Central memory CD8-positive, alpha-beta T cell (primary cell): ENCODE data around the gene SPATA32.
A peak's percentile ranks its signal among the peaks of the same experiment; 100 is the strongest.

ENCODE experiments used
- ATAC-seq: fragments of 150-1000 bp; cut with Tn5 transposase; replicated peaks from 2 replicates; pipeline ENCODE4 v1.10.0; 2022; ENCODE audit warnings: mild to moderate bottlenecking, moderate FRiP score, moderate number of reproducible peaks; ENCODE audit not compliant: poor library complexity, severe bottlenecking; ENCODE audit errors: extremely low read depth
- DNase-seq, 2 donors: peaks; one replicate each; pipeline ENCODE4 v3.0.0; 2021; ENCODE audit warnings: low spot score in 2 of 2
- H3K27ac Mint-ChIP-seq: one replicate; pipeline ENCODE4 v1.8.0; 2022; ENCODE audit warnings: low read depth, mild to moderate bottlenecking, moderate library complexity, mixed read lengths
- H3K27me3 Mint-ChIP-seq: one replicate; pipeline ENCODE4 v1.8.0; 2022; ENCODE audit warnings: mixed read lengths
- H3K36me3 Mint-ChIP-seq: one replicate; pipeline ENCODE4 v1.8.0; 2022; ENCODE audit warnings: mild to moderate bottlenecking, moderate library complexity, mixed read lengths; ENCODE audit not compliant: insufficient read depth
- H3K4me1 Mint-ChIP-seq: one replicate; pipeline ENCODE4 v1.8.0; 2022; ENCODE audit warnings: mixed read lengths
- H3K4me3 Mint-ChIP-seq: one replicate; pipeline ENCODE4 v1.8.0; 2022; ENCODE audit warnings: mild to moderate bottlenecking, moderate library complexity, mixed read lengths
- H3K9me3 Mint-ChIP-seq: one replicate; pipeline ENCODE4 v1.8.0; 2022; ENCODE audit warnings: mixed read lengths

Gene SPATA32

GRCh38 chr17:45277216-45277849 lies 15.4 kb upstream of the SPATA32 start:
- no peaks in the 10 kb centered on the region for H3K9me3 Mint-ChIP-seq
- peak; percentile 79 for DNase-seq
- H3K4me3 Mint-ChIP-seq, result no peak overlapping the region
- peak; percentile 71 for ATAC-seq
- no peaks in the 10 kb centered on the region for H3K27me3 Mint-ChIP-seq
- H3K36me3 Mint-ChIP-seq, result peaks cover 23% of the 10 kb centered on the region
- peaks cover 9% of the 10 kb centered on the region for H3K4me1 Mint-ChIP-seq
- H3K27ac Mint-ChIP-seq, result peak overlapping the region; percentile 13

- H3K36me3 Mint-ChIP-seq, result peaks cover 28% of the 10 kb centered on the region
- ATAC-seq, result no peak
- no peak overlapping the region for H3K27ac Mint-ChIP-seq
- no peak for DNase-seq
- no peak overlapping the region for H3K4me3 Mint-ChIP-seq
- H3K4me1 Mint-ChIP-seq, result peaks cover 9% of the 10 kb centered on the region
- H3K27me3 Mint-ChIP-seq, result no peaks in the 10 kb centered on the region
- H3K9me3 Mint-ChIP-seq, result no peaks in the 10 kb centered on the region
Measured at GRCh38 chr17:45276031-45276430, 14.1 kb upstream of the SPATA32 start.

DNA sequence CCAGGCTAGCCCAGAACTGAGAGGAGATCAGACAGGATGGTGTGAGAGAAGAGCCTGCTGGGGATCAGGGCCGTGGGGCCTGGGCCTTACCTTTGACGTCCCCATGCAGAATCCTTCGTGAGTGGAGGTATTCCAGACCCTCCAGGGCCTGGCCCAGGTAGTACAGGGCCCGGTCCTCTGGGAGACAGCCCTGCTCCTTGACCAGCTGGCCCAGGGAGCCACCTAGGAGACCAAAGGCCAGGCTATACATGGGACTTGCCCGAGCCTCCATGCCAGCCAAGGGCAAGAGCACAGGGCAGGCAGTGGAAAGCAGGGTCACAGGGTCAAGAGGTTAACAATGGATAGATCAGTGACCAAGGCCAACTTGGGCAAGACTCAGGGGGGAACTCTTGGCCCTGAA lies 12.1 kb upstream of the SPATA32 start:
- Mint-ChIP-seq H3K4me3 (no peak overlapping the region), H3K4me1 (peaks cover 9% of the 10 kb centered on the region), H3K9me3 (no peaks in the 10 kb centered on the region), H3K27ac (no peak overlapping the region), H3K27me3 (no peaks in the 10 kb centered on the region), H3K36me3 (peaks cover 34% of the 10 kb centered on the region)
- ATAC-seq, result no peak
- DNase-seq, result no peak

- no peak overlapping the region for H3K27ac Mint-ChIP-seq
- no peak for ATAC-seq
- no peaks in the 10 kb centered on the region for H3K9me3 Mint-ChIP-seq
- H3K4me1 Mint-ChIP-seq, result peaks cover 9% of the 10 kb centered on the region
- H3K36me3 Mint-ChIP-seq, result peaks cover 38% of the 10 kb centered on the region
- H3K27me3 Mint-ChIP-seq, result no peaks in the 10 kb centered on the region
- no peak overlapping the region for H3K4me3 Mint-ChIP-seq
- DNase-seq, result no peak
Measured at GRCh38 chr17:45273551-45273957, 11.7 kb upstream of the SPATA32 start.

- DNase-seq (no peak), ATAC-seq (no peak)
- Mint-ChIP-seq H3K4me1 (no peaks in the 10 kb centered on the region), H3K36me3 (peaks cover 48% of the 10 kb centered on the region), H3K4me3 (no peak overlapping the region), H3K27ac (no peak overlapping the region), H3K9me3 (no peaks in the 10 kb centered on the region), H3K27me3 (no peaks in the 10 kb centered on the region)
Measured at GRCh38 chr17:45271603-45272002, 9.7 kb upstream of the SPATA32 start.

GRCh38 chr17:45270828-45271418 lies 9.0 kb upstream of the SPATA32 start:
- Mint-ChIP-seq H3K9me3 (no peaks in the 10 kb centered on the region), H3K4me3 (no peak overlapping the region), H3K4me1 (no peaks in the 10 kb centered on the region), H3K36me3 (peaks cover 48% of the 10 kb centered on the region), H3K27ac (no peak overlapping the region), H3K27me3 (no peaks in the 10 kb centered on the region)
- ATAC-seq (no peak), DNase-seq (peak; percentile 39 to 43)

- Mint-ChIP-seq H3K9me3 (no peaks in the 10 kb centered on the region), H3K27me3 (no peaks in the 10 kb centered on the region), H3K27ac (peak overlapping the region; percentile 16), H3K4me1 (no peaks in the 10 kb centered on the region), H3K4me3 (no peak overlapping the region), H3K36me3 (peaks cover 53% of the 10 kb centered on the region)
- no peak for DNase-seq
- no peak for ATAC-seq
Measured at GRCh38 chr17:45269912-45270311, 8.0 kb upstream of the SPATA32 start.

GRCh38 chr17:45267436-45268055 lies 5.7 kb upstream of the SPATA32 start:
- no peak overlapping the region for H3K4me3 Mint-ChIP-seq
- H3K27ac Mint-ChIP-seq, result peak overlapping the region; percentile 73
- H3K36me3 Mint-ChIP-seq, result peaks cover 53% of the 10 kb centered on the region
- no peak for DNase-seq
- no peaks in the 10 kb centered on the region for H3K27me3 Mint-ChIP-seq
- H3K4me1 Mint-ChIP-seq, result no peaks in the 10 kb centered on the region
- ATAC-seq, result no peak
- no peaks in the 10 kb centered on the region for H3K9me3 Mint-ChIP-seq

DNA sequence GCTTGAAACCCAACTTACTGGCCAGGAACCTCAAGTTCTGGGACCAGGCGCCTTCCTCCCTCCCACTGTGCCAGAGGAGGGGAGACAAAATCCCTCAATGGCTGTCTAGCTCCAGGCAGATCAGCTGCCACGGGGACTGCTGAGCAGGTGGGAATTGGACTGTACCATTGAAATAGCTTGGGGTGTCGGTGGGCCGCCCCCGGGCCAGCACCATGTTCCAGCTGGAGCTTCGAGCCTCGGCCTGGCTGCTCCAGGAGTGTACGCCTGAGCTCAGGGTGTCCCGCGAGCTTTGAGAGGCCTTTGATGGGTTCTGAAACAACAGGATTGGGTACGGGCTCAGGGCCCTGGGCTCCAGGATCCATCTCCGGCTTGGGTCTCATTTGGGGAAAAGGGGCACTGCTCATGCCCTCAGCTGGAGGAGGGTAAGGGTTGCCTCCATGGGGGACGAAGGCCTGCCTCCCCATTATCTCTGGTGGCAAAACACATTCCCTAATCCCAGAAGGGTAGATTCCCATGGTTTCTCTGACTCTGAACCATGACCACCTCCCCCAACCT lies 4.6 kb upstream of the SPATA32 start:
- no peak for DNase-seq
- no peak for ATAC-seq
- Mint-ChIP-seq H3K27ac (no peak overlapping the region), H3K9me3 (no peaks in the 10 kb centered on the region), H3K36me3 (peaks cover 45% of the 10 kb centered on the region), H3K27me3 (no peaks in the 10 kb centered on the region), H3K4me1 (no peaks in the 10 kb centered on the region), H3K4me3 (no peak overlapping the region)

DNA sequence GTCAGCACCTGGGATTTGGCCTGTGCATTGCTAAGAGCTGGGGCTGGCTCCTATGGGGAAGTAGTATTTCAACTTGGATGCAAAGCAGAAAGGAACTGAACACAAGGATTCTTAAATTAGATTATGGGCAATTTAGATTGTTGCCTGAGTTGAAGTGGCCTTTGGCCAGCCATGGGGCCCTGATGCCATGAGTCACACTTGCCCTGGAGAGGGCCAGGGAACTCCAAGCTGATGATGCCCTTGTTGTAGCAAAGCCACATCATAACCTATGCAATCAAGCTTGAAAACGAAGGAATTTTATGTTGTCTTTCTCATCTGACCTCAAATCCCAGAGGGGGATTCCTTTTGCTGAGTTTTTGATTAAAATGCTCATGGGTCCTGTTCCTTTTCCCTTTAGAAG lies 3.9 kb upstream of the SPATA32 start:
- H3K9me3 Mint-ChIP-seq, result no peaks in the 10 kb centered on the region
- H3K27ac Mint-ChIP-seq, result no peak overlapping the region
- no peaks in the 10 kb centered on the region for H3K4me1 Mint-ChIP-seq
- H3K4me3 Mint-ChIP-seq, result no peak overlapping the region
- no peaks in the 10 kb centered on the region for H3K27me3 Mint-ChIP-seq
- ATAC-seq, result no peak
- H3K36me3 Mint-ChIP-seq, result peaks cover 41% of the 10 kb centered on the region
- no peak for DNase-seq

DNA sequence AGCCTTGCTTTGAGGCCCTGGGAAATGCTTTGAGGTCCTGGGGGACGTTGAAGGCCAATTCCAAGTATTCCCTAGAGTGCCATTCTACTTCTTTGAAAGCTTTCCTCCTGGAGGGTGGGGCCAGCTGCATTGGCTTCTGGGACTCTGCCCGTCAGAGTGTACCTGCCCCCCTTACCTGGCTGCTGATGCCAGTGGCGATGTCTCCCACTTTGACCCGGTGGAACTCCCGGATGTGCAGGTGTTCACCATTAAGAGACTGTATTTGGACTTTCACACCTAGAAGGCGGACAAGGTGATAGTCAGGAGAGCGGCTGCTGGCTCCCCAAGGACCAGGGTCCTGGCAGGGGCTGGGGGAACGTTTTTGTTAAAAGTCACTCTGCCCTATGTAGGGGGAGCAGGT lies 3.1 kb upstream of the SPATA32 start:
- no peak for ATAC-seq
- no peak overlapping the region for H3K27ac Mint-ChIP-seq
- H3K36me3 Mint-ChIP-seq, result peaks cover 34% of the 10 kb centered on the region

GRCh38 chr17:45264430-45264829 lies 2.5 kb upstream of the SPATA32 start:
- H3K4me1 Mint-ChIP-seq, result no peaks in the 10 kb centered on the region
- no peaks in the 10 kb centered on the region for H3K9me3 Mint-ChIP-seq
- H3K4me3 Mint-ChIP-seq, result no peak overlapping the region
- DNase-seq, result no peak
- H3K27me3 Mint-ChIP-seq, result no peaks in the 10 kb centered on the region
- peaks cover 31% of the 10 kb centered on the region for H3K36me3 Mint-ChIP-seq
- ATAC-seq, result no peak
- no peak overlapping the region for H3K27ac Mint-ChIP-seq

More for the DNA sequence above, 3.1 kb upstream of the SPATA32 start:
- DNase-seq, result no peak
- H3K4me3 Mint-ChIP-seq, result no peak overlapping the region
- H3K27me3 Mint-ChIP-seq, result no peaks in the 10 kb centered on the region
- H3K4me1 Mint-ChIP-seq, result no peaks in the 10 kb centered on the region
- no peaks in the 10 kb centered on the region for H3K9me3 Mint-ChIP-seq

DNA sequence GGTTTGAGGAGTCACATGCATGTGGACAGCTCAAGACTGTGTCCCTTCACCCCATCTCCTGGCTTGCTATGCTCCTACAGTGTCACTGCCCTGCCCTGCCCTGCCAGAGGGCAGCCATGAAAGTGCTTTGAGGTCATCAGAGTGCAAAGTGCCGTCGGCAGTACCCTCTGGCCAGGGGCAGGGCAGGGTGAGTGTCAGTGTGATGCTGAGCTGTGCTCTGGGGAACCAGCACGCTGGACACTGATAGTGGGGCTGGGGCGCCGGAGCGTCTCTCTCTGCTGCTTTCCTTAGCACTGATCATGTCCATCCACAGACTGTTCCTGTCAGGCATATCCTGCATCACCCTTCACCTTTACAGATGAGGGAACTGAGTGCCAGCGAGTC lies 1.6 kb upstream of the SPATA32 start:
- no peak overlapping the region for H3K27ac Mint-ChIP-seq
- no peaks in the 10 kb centered on the region for H3K27me3 Mint-ChIP-seq
- no peaks in the 10 kb centered on the region for H3K4me1 Mint-ChIP-seq
- no peaks in the 10 kb centered on the region for H3K9me3 Mint-ChIP-seq
- DNase-seq (no peak), ATAC-seq (no peak)
- H3K36me3 Mint-ChIP-seq, result peaks cover 21% of the 10 kb centered on the region
- no peak overlapping the region for H3K4me3 Mint-ChIP-seq
